ENCODE data around the gene SLC22A14. TPM values are rescaled to one million over a fixed set of nuclear protein-coding genes. Genes with fewer than 3 reads are reported as not detected.

SLC22A14 gene
- total and polyA plus RNA-seq, 2 donors (not counting 3 experiments of a cell fraction or from before 2014, with no cell fraction given) = not detected

GRCh38 chr3:38323060-38323459 lies 41.0 kb downstream of the SLC22A14 start:
- CTCF ChIA-PET = no interaction called here

More at GRCh38 chr3:38323060-38323459, 41.0 kb downstream of the SLC22A14 start:
- FAIRE-seq (no peak), DNase-seq (ENCODE audit: low read depth, low spot score) (no peak)
- H3K4me2 ChIP-seq (ENCODE audit: insufficient read depth, low read length) = no peak overlapping the region
- POLR2A ChIA-PET = no interaction called here
- H3K4me3 ChIP-seq (replicated peaks in 1 of 3; ENCODE audit: insufficient read depth in 1 of 3, low read depth in 1 of 3, low read length in 3 of 3) = no peak overlapping the region
- TF ChIP-seq, protein P1, sequence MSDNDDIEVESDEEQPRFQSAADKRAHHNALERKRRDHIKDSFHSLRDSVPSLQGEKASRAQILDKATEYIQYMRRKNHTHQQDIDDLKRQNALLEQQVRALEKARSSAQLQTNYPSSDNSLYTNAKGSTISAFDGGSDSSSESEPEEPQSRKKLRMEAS (IDR thresholded peaks at IDR 0.05; ENCODE audit: insufficient read depth, insufficient read length) = no peak
- no peak for TF ChIP-seq FOS (IDR thresholded peaks at IDR 0.05; ENCODE audit: borderline replicate concordance, insufficient read depth, low read length)
- no peak for TF ChIP-seq MYC (IDR thresholded peaks at IDR 0.05; ENCODE audit: low read depth, low read length)
- TF ChIP-seq, protein P2, sequence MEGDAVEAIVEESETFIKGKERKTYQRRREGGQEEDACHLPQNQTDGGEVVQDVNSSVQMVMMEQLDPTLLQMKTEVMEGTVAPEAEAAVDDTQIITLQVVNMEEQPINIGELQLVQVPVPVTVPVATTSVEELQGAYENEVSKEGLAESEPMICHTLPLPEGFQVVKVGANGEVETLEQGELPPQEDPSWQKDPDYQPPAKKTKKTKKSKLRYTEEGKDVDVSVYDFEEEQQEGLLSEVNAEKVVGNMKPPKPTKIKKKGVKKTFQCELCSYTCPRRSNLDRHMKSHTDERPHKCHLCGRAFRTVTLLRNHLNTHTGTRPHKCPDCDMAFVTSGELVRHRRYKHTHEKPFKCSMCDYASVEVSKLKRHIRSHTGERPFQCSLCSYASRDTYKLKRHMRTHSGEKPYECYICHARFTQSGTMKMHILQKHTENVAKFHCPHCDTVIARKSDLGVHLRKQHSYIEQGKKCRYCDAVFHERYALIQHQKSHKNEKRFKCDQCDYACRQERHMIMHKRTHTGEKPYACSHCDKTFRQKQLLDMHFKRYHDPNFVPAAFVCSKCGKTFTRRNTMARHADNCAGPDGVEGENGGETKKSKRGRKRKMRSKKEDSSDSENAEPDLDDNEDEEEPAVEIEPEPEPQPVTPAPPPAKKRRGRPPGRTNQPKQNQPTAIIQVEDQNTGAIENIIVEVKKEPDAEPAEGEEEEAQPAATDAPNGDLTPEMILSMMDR (IDR thresholded peaks at IDR 0.05; ENCODE audit: extremely low read depth in 1 of 2, insufficient read depth in 1 of 2, low read depth in 1 of 2, low read length in 2 of 2) = no peak
- no peak for TF ChIP-seq POLR2A (IDR thresholded peaks at IDR 0.05; ENCODE audit: low read depth, low read length)
- no peak for TF ChIP-seq POLR2AphosphoS5 (IDR thresholded peaks at IDR 0.05; ENCODE audit: insufficient read depth, low read depth, low read length)
- TF ChIP-seq GATA2 (IDR thresholded peaks at IDR 0.05; ENCODE audit: insufficient read depth, insufficient read length, low read depth, low read length) = no peak
- no peaks in the 10 kb centered on the region for H3K9me1 ChIP-seq (replicated peaks; ENCODE audit: control insufficient read depth, extremely low read depth, insufficient read depth, low read length)
- dilution Hi-C loops (cut with MboI; ENCODE audit: extremely low pct_ligation_motif_present, low sequenced_read_pairs) = no loop called here
- H3K27me3 ChIP-seq (ENCODE audit: control insufficient read depth in 2 of 2, insufficient read depth in 2 of 2, low read length in 2 of 2) = peaks cover 0 to 2% of the 10 kb centered on the region in 2 experiments
- H3K9ac ChIP-seq (replicated peaks; ENCODE audit: extremely low read depth, insufficient read depth, low read length) = no peak overlapping the region
- no peak overlapping the region for H2AFZ ChIP-seq (ENCODE audit: low read depth, low read length)
- H3K36me3 ChIP-seq (ENCODE audit: control insufficient read depth in 2 of 2, extremely low read depth in 1 of 2, insufficient read depth in 2 of 2, low read length in 2 of 2) = no peaks in the 10 kb centered on the region
- H3K79me2 ChIP-seq (ENCODE audit: control insufficient read depth, insufficient read depth, low read length) = no peaks in the 10 kb centered on the region
- H3K27ac ChIP-seq (ENCODE audit: insufficient read depth, low read depth, low read length) = no peak overlapping the region
- H4K20me1 ChIP-seq (replicated peaks; ENCODE audit: control insufficient read depth, extremely low read depth, insufficient read depth, low read length) = no peaks in the 10 kb centered on the region
- intact Hi-C loops (cut with micrococcal nuclease) = no loop called here
- no peaks in the 10 kb centered on the region for H3K9me3 ChIP-seq (replicated peaks; ENCODE audit: control insufficient read depth, insufficient read depth, low read length)
- no TSS peak for BruUV-seq (replicated peaks)
- H3K4me1 ChIP-seq (ENCODE audit: control insufficient read depth, extremely low read depth, insufficient read depth, low read length) = no peaks in the 10 kb centered on the region

Data from endothelial cell of umbilical vein (primary cell).